Esophagus muscularis mucosa (tissue), 4 donors: ENCODE results near the gene MAD1L1.

Experiments
- EP300 ChIP-seq: sonication (generic); formaldehyde crosslinking; IDR thresholded peaks from one replicate; pipeline ENCODE4 v1.6.1; 2017; ENCODE audit warnings: antibody characterized with exemption
- POLR2A ChIP-seq: fragments of 450-650 bp; IDR thresholded peaks from one replicate; pipeline ENCODE4 v1.6.1; 2017; ENCODE audit warnings: antibody characterized with exemption, moderate library complexity, mild to moderate bottlenecking, low read depth
- POLR2AphosphoS5 ChIP-seq, 2 donors: sonication (generic); formaldehyde crosslinking; IDR thresholded peaks; one replicate each; pipeline ENCODE4 v1.6.1; 2017; ENCODE audit warnings: antibody characterized with exemption in 2 of 2
- TF ChIP-seq, protein P1 (sequence below), 3 experiments: fragments of 200-600 bp in 2 of 3; fragments of 450-650 bp in 1 of 3; sonication (generic) in 2 of 3; IDR thresholded peaks; one replicate each; pipeline ENCODE4 v1.5.1; 2017 to 2019; ENCODE audit warnings: antibody characterized with exemption in 3 of 3, mild to moderate bottlenecking in 2 of 3, moderate library complexity in 1 of 3

DNA sequence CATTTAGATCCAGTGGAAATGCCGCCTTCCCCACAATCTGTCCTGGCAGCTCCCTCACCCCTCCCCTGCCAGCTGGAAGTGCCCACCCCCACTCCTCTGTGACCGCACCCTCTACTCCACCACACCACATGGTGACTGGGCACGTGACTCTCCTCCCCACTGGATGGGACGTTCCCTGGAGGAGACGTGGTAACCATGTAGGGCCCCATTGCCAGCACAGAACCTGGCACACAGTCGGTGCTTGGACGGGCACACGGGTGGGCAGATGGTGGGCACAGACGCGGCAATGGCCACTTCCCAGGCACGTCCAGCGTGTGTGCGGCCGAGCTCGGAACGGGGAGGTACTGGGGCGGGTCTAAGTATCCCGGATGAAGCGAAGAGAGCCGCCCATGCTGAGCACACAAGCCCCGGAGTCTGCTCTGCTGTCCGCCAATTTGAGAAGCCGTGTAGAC lies 245.6 kb downstream of the MAD1L1 start:
- TF ChIP-seq POLR2A (no peak), POLR2AphosphoS5 (IDR thresholded peaks at IDR 0.05) (no peak), EP300 (no peak)
- TF ChIP-seq, protein P1, sequence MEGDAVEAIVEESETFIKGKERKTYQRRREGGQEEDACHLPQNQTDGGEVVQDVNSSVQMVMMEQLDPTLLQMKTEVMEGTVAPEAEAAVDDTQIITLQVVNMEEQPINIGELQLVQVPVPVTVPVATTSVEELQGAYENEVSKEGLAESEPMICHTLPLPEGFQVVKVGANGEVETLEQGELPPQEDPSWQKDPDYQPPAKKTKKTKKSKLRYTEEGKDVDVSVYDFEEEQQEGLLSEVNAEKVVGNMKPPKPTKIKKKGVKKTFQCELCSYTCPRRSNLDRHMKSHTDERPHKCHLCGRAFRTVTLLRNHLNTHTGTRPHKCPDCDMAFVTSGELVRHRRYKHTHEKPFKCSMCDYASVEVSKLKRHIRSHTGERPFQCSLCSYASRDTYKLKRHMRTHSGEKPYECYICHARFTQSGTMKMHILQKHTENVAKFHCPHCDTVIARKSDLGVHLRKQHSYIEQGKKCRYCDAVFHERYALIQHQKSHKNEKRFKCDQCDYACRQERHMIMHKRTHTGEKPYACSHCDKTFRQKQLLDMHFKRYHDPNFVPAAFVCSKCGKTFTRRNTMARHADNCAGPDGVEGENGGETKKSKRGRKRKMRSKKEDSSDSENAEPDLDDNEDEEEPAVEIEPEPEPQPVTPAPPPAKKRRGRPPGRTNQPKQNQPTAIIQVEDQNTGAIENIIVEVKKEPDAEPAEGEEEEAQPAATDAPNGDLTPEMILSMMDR (IDR thresholded peaks at IDR 0.05), result no peak
